H9 (cell line): ENCODE results near the gene USP40. TPM values are rescaled to one million over a fixed set of nuclear protein-coding genes. Genes with fewer than 3 reads are reported as not detected.

ENCODE experiments used
- DNase-seq: peaks from one replicate; pipeline ENCODE4 v3.0.0-alpha.2; 2017
- H2AFZ ChIP-seq: one replicate; pipeline ENCODE4 v1.6.1; 2013; ENCODE audit warnings: mild to moderate bottlenecking, low read length, control low read depth, moderate library complexity
- H2AK5ac ChIP-seq: 2 replicates; pipeline ENCODE4 v1.6.1; 2013; ENCODE audit warnings: low read length, control low read depth, mixed read lengths; ENCODE audit not compliant: insufficient read length
- H2BK120ac ChIP-seq: one replicate; pipeline ENCODE4 v1.6.1; 2013; ENCODE audit warnings: low read depth, mild to moderate bottlenecking, low read length, control low read depth, inconsistent platforms; ENCODE audit not compliant: poor library complexity, severe bottlenecking
- H2BK12ac ChIP-seq: 2 replicates; pipeline ENCODE4 v1.6.1; 2013; ENCODE audit warnings: low read length, control low read depth, mixed read lengths, low read depth; ENCODE audit not compliant: insufficient read length
- H2BK15ac ChIP-seq: 2 replicates; pipeline ENCODE4 v1.6.1; 2013; ENCODE audit warnings: low read depth, low read length, control low read depth
- H2BK20ac ChIP-seq: one replicate; pipeline ENCODE4 v1.6.1; 2013; ENCODE audit warnings: low read depth, mild to moderate bottlenecking, low read length, control low read depth, inconsistent platforms; ENCODE audit not compliant: poor library complexity, severe bottlenecking
- H2BK5ac ChIP-seq: 2 replicates; pipeline ENCODE4 v1.6.1; 2013; ENCODE audit warnings: low read length, control low read depth, mixed read lengths; ENCODE audit not compliant: insufficient read length
- H3K14ac ChIP-seq: 2 replicates; pipeline ENCODE4 v1.6.1; 2013; ENCODE audit warnings: low read length, control low read depth; ENCODE audit not compliant: insufficient read depth
- H3K18ac ChIP-seq: 2 replicates; pipeline ENCODE4 v1.6.1; 2013; ENCODE audit warnings: low read depth, mild to moderate bottlenecking, mixed read lengths, low read length, control low read depth; ENCODE audit not compliant: insufficient read length
- H3K23ac ChIP-seq: 2 replicates; pipeline ENCODE4 v1.6.1; 2013; ENCODE audit warnings: low read length, control low read depth, mixed read lengths, low read depth; ENCODE audit not compliant: insufficient read length
- H3K23me2 ChIP-seq: 2 replicates; pipeline ENCODE4 v1.6.1; 2013; ENCODE audit warnings: low read depth, mild to moderate bottlenecking, mixed read lengths, low read length, control low read depth; ENCODE audit not compliant: insufficient read length, poor library complexity, severe bottlenecking
- H3K27ac ChIP-seq: 2 replicates; pipeline ENCODE4 v1.5.1; 2013; ENCODE audit warnings: low read length, control low read depth, mixed read lengths, low read depth; ENCODE audit not compliant: insufficient read length
- H3K27me3 ChIP-seq: 2 replicates; pipeline ENCODE4 v1.6.1; 2013; ENCODE audit warnings: low read length, control low read depth, inconsistent platforms; ENCODE audit not compliant: insufficient read depth
- H3K4ac ChIP-seq: 2 replicates; pipeline ENCODE4 v1.6.1; 2013; ENCODE audit warnings: low read depth, mild to moderate bottlenecking, control low read depth, inconsistent platforms, low read length, moderate library complexity
- H3K4me1 ChIP-seq: 2 replicates; pipeline ENCODE4 v1.6.1; 2013; ENCODE audit warnings: low read length, control low read depth, inconsistent platforms; ENCODE audit not compliant: insufficient read depth
- H3K4me2 ChIP-seq: 2 replicates; pipeline ENCODE4 v1.6.1; 2013; ENCODE audit warnings: low read length, control low read depth, mixed read lengths; ENCODE audit not compliant: insufficient read length, insufficient read depth
- H3K56ac ChIP-seq: 2 replicates; pipeline ENCODE4 v1.6.1; 2013; ENCODE audit warnings: low read depth, mild to moderate bottlenecking, mixed read lengths, low read length, control low read depth; ENCODE audit not compliant: insufficient read length
- H3K79me1 ChIP-seq: 2 replicates; pipeline ENCODE4 v1.6.1; 2013; ENCODE audit warnings: low read depth, mild to moderate bottlenecking, moderate library complexity, low read length, control low read depth, inconsistent platforms; ENCODE audit not compliant: insufficient read depth, poor library complexity, severe bottlenecking
- H3K79me2 ChIP-seq: 2 replicates; pipeline ENCODE4 v1.6.1; 2013; ENCODE audit warnings: low read length, control low read depth, inconsistent platforms; ENCODE audit not compliant: insufficient read depth
- H3K9ac ChIP-seq: 2 replicates; pipeline ENCODE4 v1.6.1; 2013; ENCODE audit warnings: low read length, control low read depth, mixed read lengths; ENCODE audit not compliant: insufficient read length; ENCODE audit errors: extremely low read depth
- H3K9me3 ChIP-seq: one replicate; pipeline ENCODE4 v1.6.1; 2013; ENCODE audit warnings: low read depth, low read length, inconsistent platforms; ENCODE audit not compliant: control insufficient read depth
- H3T11ph ChIP-seq: one replicate; pipeline ENCODE4 v1.6.1; 2013; ENCODE audit warnings: mild to moderate bottlenecking, low read length, control low read depth, inconsistent platforms
- H4K20me1 ChIP-seq: one replicate; pipeline ENCODE4 v1.6.1; 2013; ENCODE audit not compliant: control insufficient read depth, insufficient read length, insufficient read depth
- H4K5ac ChIP-seq: 2 replicates; pipeline ENCODE4 v1.6.1; 2013; ENCODE audit warnings: low read depth, mild to moderate bottlenecking, mixed read lengths, low read length, control low read depth; ENCODE audit not compliant: insufficient read length
- H4K8ac ChIP-seq: replicated peaks from 2 replicates; pipeline ENCODE4 v1.6.1; 2013; ENCODE audit warnings: low read length, control low read depth, mixed read lengths, low read depth; ENCODE audit not compliant: insufficient read length
- H4K91ac ChIP-seq: 2 replicates; pipeline ENCODE4 v1.6.1; 2013; ENCODE audit warnings: low read depth, mild to moderate bottlenecking, moderate library complexity, mixed read lengths, low read length, control low read depth; ENCODE audit not compliant: insufficient read length
- H3K27ac Mint-ChIP-seq, 3 experiments: 2 replicates in 2 of 3; 3 replicates in 1 of 3; pipeline ENCODE4 v1.8.0; 2020 to 2021; ENCODE audit warnings: mixed read lengths in 3 of 3, mild to moderate bottlenecking in 1 of 3, moderate library complexity in 1 of 3
- H3K27me3 Mint-ChIP-seq: 2 replicates; pipeline ENCODE4 v1.8.0; 2021; ENCODE audit warnings: low read depth, mild to moderate bottlenecking, moderate library complexity, mixed read lengths
- H3K36me3 Mint-ChIP-seq, 3 experiments: 2 replicates in 2 of 3; 3 replicates in 1 of 3; pipeline ENCODE4 v1.8.0; 2020 to 2021; ENCODE audit warnings: low read depth in 3 of 3, mixed read lengths in 3 of 3; ENCODE audit not compliant: insufficient read depth in 1 of 3
- H3K4me1 Mint-ChIP-seq, 2 experiments: 2 replicates each; pipeline ENCODE4 v1.8.0; 2020; ENCODE audit warnings: mixed read lengths in 2 of 2
- H3K4me3 Mint-ChIP-seq, 2 experiments: 2 replicates in 1 of 2; 3 replicates in 1 of 2; pipeline ENCODE4 v1.8.0; 2020 to 2021; ENCODE audit warnings: mild to moderate bottlenecking in 2 of 2, mixed read lengths in 2 of 2, moderate library complexity in 1 of 2
- H3K9me3 Mint-ChIP-seq, 2 experiments: 2 replicates in 1 of 2; 3 replicates in 1 of 2; pipeline ENCODE4 v1.8.0; 2020; ENCODE audit warnings: mild to moderate bottlenecking in 2 of 2, mixed read lengths in 2 of 2, moderate library complexity in 1 of 2
- CTCF ChIP-seq: fragments of 200-600 bp; sonication (generic); conservative IDR thresholded peaks from 3 replicates; pipeline ENCODE4 v1.8.0; 2021; ENCODE audit warnings: antibody characterized with exemption, mild to moderate bottlenecking
- WGBS: extraction: QIAGEN DNeasy Blood & Tissue Kit; methylation state at CpG from one replicate; pipeline ENCODE4 v1.1.7; 2013; ENCODE audit warnings: missing lambda C conversion rate, low lambda C conversion rate, mixed read lengths; ENCODE audit not compliant: insufficient read length; ENCODE audit errors: extremely low coverage; 5-methylcytosine and 5-hydroxymethylcytosine counted together
- total RNA-seq: library from RNA; stranded (reverse); gene quantifications from 2 replicates; pipeline ENCODE4 v1.2.1, GENCODE V29; 2021

The USP40 gene
- total RNA-seq, 1 experiment from 2014 or later, result 7.5 TPM

GRCh38 chr2:233492078-233492477 lies 74.5 kb downstream of the USP40 start:
- Histone ChIP-seq H3K18ac (no peak overlapping the region), H3K4me1 (no peaks in the 10 kb centered on the region), H3K9ac (no peak overlapping the region), H3K27me3 (no peaks in the 10 kb centered on the region), H3K4me2 (no peak overlapping the region), H2BK15ac (no peak overlapping the region), H4K8ac (no peak overlapping the region), H3K14ac (no peak overlapping the region), H3K23me2 (no peaks in the 10 kb centered on the region), H4K5ac (no peak overlapping the region), H2BK120ac (no peak overlapping the region), H4K20me1 (no peaks in the 10 kb centered on the region), H2AFZ (no peak overlapping the region), H2BK12ac (no peak overlapping the region), H3K27ac (no peak overlapping the region), H2BK5ac (no peak overlapping the region), H3T11ph (no peak overlapping the region), H3K9me3 (no peaks in the 10 kb centered on the region), H2AK5ac (no peak overlapping the region), H3K79me1 (no peaks in the 10 kb centered on the region), H4K91ac (no peak overlapping the region), H3K4ac (no peak overlapping the region), H3K56ac (no peak overlapping the region), H2BK20ac (no peak overlapping the region), H3K23ac (no peak overlapping the region), H3K79me2 (no peaks in the 10 kb centered on the region)
- no peak for TF ChIP-seq CTCF
- H3K36me3 Mint-ChIP-seq, result no peaks in the 10 kb centered on the region
- WGBS, result no CpG with 5 or more reads among the region's 4 CpGs
- no peaks in the 10 kb centered on the region for H3K27me3 Mint-ChIP-seq
- no peak overlapping the region for H3K27ac Mint-ChIP-seq
- no peaks in the 10 kb centered on the region for H3K9me3 Mint-ChIP-seq
- DNase-seq, result no peak
- H3K4me1 Mint-ChIP-seq, result peaks cover under 1 to 1% of the 10 kb centered on the region in 2 experiments; a peak in 2 of 4 replicates
- H3K4me3 Mint-ChIP-seq, result no peak overlapping the region
